ENCODE data around the gene LCN9.

GRCh38 chr9:135663857-135664256, 748 bp downstream of the LCN9 start:
- TF ChIP-seq POLR2A (IDR thresholded peaks at IDR 0.05; ENCODE audit: low read length) = no peak
- no peak for TF ChIP-seq GATA1 (IDR thresholded peaks at IDR 0.05; ENCODE audit: low read depth, low read length)
